ENCODE data around the gene HNRNPM.
"Not testable (repeated sequence)": the region's sequence is repeated elsewhere in the genome, so short reads cannot be mapped to it uniquely, and the experiment has no call there.

The HNRNPM gene

DNA sequence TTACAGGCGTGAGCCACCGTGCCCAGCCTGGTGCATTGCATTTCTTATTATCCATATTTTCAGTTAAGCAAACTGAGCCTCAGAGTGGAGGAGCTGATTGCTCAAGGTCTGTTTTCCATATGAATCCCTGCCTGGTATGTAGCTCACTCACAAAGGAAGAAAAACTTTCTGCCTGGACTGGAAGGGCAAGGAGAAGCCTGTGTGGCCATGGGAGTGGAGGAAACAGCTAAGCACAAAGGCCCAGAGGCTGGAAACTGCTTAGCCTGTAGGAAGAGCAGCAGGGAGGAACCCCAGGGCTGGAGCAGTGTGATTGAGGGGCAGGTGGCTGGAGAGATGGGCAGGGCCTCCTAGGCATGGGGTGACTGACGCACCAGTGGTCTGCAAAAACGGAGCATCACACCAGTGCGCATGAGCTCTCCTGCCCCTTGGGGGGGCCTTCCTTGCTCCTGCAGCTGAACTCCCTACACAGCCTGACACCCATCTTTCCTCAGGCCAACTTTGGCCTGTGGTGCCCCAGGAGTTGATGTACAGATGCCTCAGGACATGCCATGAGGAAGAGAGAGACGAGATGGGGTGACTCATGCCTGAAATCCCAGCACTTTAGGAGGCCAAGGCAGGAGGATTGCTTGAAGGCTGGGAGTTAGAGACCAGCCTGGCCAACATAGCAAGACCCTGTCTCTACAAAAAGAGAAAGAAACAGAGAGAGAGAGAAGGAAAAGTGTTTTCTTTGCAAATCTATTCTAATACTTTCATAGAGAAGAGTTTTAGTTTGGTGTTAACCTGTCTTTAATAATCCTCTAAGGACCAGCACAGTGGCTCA, 2.8 kb upstream of the HNRNPM start:
- peaks cover 22% of the 10 kb centered on the region for H3K4me1 ChIP-seq (ENCODE audit: insufficient read depth, low read length)
- no peak overlapping the region for H3K4me3 ChIP-seq (ENCODE audit: low read length)
- H3K36me3 ChIP-seq (ENCODE audit: insufficient read depth, low read length): peaks cover 6% of the 10 kb centered on the region
- no peaks in the 10 kb centered on the region for H3K27me3 ChIP-seq (ENCODE audit: insufficient read depth, low read length)
- no peaks in the 10 kb centered on the region for H3K9me3 ChIP-seq (ENCODE audit: low read length)
- no peak overlapping the region for H2AFZ ChIP-seq (ENCODE audit: low read depth, low read length)

DNA sequence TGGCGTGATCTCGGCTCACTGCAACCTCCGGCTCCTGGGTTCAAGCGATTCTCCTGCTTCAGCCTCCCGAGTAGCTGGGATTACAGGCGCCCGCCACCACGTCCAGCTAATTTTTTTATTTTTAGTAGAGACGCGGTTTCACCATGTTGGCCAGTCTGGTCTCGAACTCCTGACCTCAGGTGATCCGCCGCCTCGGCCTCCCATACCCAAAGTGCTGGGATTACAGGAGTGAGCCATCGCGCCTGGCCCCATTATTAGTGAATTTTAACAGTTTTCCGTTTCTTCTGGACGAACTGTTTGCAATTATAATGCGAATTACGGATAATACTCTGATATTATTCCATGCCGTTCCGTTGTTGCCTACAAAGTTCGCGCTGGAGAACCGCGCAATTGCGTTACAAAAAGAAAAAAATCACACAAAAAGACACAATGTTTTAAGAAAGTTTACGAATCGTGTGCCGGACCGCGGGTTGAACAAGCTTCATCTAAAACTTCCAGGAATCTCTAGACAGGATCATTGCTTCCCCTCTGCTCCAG, 567 bp upstream of the HNRNPM start:
- Histone ChIP-seq H3K4me1 (ENCODE audit: insufficient read depth, low read length) (peaks cover 33% of the 10 kb centered on the region), H2AFZ (ENCODE audit: low read depth, low read length) (peak overlapping the region; percentile 62), H3K4me3 (ENCODE audit: low read length) (peak overlapping the region; percentile 100), H3K36me3 (ENCODE audit: insufficient read depth, low read length) (peaks cover 17% of the 10 kb centered on the region)
- H3K9me3 ChIP-seq (ENCODE audit: low read length); H3K27me3 ChIP-seq (ENCODE audit: insufficient read depth, low read length): not testable (repeated sequence)

DNA sequence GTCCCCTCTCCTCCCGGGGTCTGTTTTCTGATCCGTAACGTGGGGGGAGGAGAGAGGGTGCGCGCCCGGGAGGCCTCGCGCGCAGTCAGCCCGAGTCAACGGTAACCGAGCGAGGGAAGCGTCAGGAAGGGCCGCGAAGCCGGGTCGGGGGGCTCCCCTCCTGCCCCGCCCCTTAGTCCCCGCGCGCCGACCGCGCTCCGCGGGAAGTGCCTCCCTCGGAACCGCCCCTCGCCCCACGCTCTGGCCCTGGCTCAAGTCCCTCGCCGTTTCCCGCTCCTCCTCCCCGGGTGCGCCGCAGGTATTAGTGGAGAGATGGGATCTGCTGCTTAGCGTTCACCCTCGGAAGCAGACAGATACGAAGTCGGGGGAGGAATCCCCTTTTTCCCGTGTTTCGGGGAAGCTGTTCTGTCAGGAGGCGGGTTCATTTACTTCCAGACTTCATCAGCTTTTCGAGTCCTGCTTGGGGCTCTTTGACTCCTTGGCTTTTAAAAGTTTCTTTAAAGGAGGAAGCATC, 770 bp downstream of the HNRNPM start:
- Histone ChIP-seq H3K27me3 (ENCODE audit: insufficient read depth, low read length) (no peaks in the 10 kb centered on the region), H3K9me3 (ENCODE audit: low read length) (peaks cover 6% of the 10 kb centered on the region), H3K36me3 (ENCODE audit: insufficient read depth, low read length) (peaks cover 25% of the 10 kb centered on the region), H2AFZ (ENCODE audit: low read depth, low read length) (peak overlapping the region; percentile 12), H3K4me1 (ENCODE audit: insufficient read depth, low read length) (peaks cover 35% of the 10 kb centered on the region), H3K4me3 (ENCODE audit: low read length) (peak overlapping the region; percentile 100)

DNA sequence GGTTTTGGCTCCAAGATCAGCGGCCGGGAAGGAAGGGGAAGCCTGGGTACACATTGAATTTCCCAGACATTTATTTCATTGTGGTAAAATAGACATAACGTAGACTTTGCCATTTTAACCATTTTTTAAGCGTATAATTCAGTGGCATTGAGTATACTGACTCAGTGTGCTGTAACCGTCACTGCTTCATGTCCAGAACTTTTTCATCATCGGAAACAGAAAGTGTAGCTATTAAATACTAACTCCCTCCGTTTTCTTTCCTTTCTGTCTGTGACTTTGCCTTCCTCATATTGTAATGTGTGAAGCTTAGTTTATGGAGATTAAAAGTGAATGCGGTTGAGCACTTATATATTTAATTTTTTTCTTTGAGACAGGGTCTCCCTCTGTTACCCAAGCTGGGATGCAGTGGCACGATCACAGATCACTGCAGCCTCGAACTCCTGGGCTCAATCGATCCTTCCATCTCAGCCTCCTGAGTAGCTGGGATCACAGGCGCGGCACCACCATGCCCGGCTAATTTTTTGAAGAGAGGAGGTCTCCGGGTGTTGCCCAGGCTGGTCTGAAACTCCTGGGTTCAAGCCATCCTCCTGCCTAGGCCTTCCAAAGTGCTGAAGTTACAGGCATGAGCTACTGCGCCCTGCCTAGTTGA, 1.4 kb downstream of the HNRNPM start:
- H3K9me3 ChIP-seq (ENCODE audit: low read length): peaks cover 6% of the 10 kb centered on the region
- no peaks in the 10 kb centered on the region for H3K27me3 ChIP-seq (ENCODE audit: insufficient read depth, low read length)
- H2AFZ ChIP-seq (ENCODE audit: low read depth, low read length): no peak overlapping the region
- H3K4me1 ChIP-seq (ENCODE audit: insufficient read depth, low read length): peaks cover 35% of the 10 kb centered on the region
- peak overlapping the region; percentile 100 for H3K4me3 ChIP-seq (ENCODE audit: low read length)
- H3K36me3 ChIP-seq (ENCODE audit: insufficient read depth, low read length): peaks cover 28% of the 10 kb centered on the region

DNA sequence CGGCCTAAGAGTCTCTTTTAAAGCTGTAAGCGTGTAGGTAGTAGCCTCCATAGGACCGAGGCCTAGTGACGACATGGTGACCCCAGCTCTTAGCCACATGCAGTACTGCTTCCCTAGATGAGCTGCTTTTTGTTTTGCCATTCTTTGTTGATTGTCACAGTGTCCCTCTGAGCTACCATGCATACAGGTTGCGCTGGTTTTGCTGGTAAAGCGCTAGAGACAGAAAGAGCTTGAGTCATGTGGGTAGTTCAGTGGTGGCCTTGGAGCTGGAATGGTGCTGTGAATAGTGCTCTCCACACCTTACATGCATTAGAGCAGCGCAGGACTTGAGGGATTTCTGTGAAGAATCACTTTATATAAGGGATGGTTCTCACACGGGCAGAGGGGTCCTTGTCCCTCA, 5.1 kb downstream of the HNRNPM start:
- H2AFZ ChIP-seq (ENCODE audit: low read depth, low read length): no peak overlapping the region
- H3K27me3 ChIP-seq (ENCODE audit: insufficient read depth, low read length): no peaks in the 10 kb centered on the region
- peaks cover 28% of the 10 kb centered on the region for H3K4me1 ChIP-seq (ENCODE audit: insufficient read depth, low read length)
- H3K4me3 ChIP-seq (ENCODE audit: low read length): no peak overlapping the region
- H3K9me3 ChIP-seq (ENCODE audit: low read length): peaks cover 6% of the 10 kb centered on the region
- peaks cover 52% of the 10 kb centered on the region for H3K36me3 ChIP-seq (ENCODE audit: insufficient read depth, low read length)

DNA sequence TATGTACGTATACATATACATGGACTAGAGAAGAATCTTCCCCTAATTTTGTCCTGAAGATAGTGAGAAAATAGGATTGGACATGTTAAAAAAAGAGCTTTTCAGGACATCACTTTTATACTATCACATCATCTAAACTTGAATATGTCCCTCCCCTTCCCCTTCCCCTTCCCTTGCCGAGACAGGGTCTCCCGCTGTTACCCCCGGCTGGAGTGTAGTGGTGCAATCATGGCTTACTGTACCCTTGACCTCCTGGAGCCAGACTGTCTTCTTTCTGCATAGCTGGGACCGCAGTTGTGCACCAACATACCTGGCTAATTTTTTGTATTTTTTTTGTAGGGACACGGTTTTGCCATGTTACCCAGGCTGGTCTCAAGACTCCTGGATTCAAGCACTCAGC, 6.6 kb downstream of the HNRNPM start:
- H3K36me3 ChIP-seq (ENCODE audit: insufficient read depth, low read length): peaks cover 65% of the 10 kb centered on the region
- no peaks in the 10 kb centered on the region for H3K27me3 ChIP-seq (ENCODE audit: insufficient read depth, low read length)
- peaks cover 6% of the 10 kb centered on the region for H3K9me3 ChIP-seq (ENCODE audit: low read length)
- no peak overlapping the region for H3K4me3 ChIP-seq (ENCODE audit: low read length)
- H2AFZ ChIP-seq (ENCODE audit: low read depth, low read length): no peak overlapping the region
- peaks cover 19% of the 10 kb centered on the region for H3K4me1 ChIP-seq (ENCODE audit: insufficient read depth, low read length)

DNA sequence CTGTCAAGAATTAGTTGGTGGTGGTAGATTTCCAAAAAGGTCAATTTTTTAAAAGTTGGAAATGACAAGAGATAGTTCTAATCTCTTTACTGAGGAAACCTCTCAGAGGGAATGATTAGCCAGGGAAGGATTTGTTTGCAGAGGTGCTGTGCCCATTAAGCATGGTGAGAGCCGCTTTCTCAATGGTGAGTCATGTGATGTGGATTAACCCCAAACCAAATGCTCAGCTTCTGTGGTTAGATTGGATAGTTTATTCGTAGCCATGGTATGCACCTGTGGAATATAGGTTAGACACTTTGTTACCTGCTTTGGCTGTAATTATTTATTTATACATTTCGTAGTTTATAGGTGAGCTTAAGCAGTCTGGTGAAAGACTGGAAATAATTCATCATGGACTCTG, 7.1 kb downstream of the HNRNPM start:
- no peak overlapping the region for H2AFZ ChIP-seq (ENCODE audit: low read depth, low read length)
- peaks cover 65% of the 10 kb centered on the region for H3K36me3 ChIP-seq (ENCODE audit: insufficient read depth, low read length)
- H3K4me3 ChIP-seq (ENCODE audit: low read length): no peak overlapping the region
- peaks cover 6% of the 10 kb centered on the region for H3K9me3 ChIP-seq (ENCODE audit: low read length)
- no peaks in the 10 kb centered on the region for H3K27me3 ChIP-seq (ENCODE audit: insufficient read depth, low read length)
- peaks cover 14% of the 10 kb centered on the region for H3K4me1 ChIP-seq (ENCODE audit: insufficient read depth, low read length)

DNA sequence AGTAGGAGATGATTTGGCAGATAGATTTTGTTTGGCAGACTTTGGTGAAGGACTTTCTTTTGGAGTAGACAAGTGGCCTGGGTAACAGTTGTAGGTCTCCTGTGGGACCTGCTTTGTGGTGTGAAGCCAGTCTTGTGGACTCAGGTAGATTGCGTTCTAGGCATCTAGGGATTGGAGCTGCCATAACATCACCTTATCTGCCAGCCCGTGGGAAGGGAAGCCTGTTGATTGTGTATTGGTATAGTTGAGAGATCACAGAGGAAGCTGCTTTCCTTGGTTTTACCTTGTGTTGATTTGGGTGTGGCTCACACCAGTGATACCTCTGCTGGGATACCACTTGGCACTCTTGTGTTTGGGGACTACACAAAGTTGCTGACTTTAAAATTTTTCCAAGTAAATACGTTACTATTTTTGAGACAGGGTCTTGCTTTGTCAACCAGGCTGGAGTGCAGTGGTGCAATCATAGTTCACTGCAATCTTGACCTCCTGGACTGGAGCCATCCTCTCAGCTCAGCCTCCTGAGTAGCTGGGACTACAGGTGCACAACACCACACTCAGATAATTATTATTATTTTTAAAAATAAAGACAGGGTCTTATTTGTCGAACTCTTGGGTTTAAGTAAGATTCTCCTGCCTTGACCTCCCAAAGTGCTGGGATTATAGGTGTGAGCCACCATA, 7.8 kb downstream of the HNRNPM start:
- Histone ChIP-seq H3K4me3 (ENCODE audit: low read length) (no peak overlapping the region), H3K9me3 (ENCODE audit: low read length) (peaks cover 6% of the 10 kb centered on the region), H2AFZ (ENCODE audit: low read depth, low read length) (no peak overlapping the region), H3K36me3 (ENCODE audit: insufficient read depth, low read length) (peaks cover 66% of the 10 kb centered on the region), H3K27me3 (ENCODE audit: insufficient read depth, low read length) (no peaks in the 10 kb centered on the region), H3K4me1 (ENCODE audit: insufficient read depth, low read length) (peaks cover 7% of the 10 kb centered on the region)

DNA sequence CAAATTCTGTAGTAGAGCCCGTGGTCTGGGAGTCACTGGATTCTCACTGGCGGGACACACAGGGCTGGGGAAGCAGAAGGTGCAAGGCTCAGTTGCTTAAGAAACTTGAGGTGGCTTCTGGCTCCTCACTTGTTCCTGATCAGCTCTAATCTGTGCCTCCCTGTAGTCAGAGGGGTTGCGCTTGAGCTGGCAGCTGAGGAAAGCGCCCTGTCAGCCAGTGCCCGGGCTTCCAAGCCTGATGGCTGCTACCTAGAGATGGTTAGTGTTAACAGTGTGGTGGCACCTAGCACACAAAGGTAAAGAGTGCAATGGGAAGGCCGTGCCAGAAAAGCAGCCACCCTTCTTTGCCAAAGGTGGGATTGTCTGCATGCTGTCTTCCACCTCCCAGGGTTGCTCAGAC, 8.8 kb downstream of the HNRNPM start:
- H2AFZ ChIP-seq (ENCODE audit: low read depth, low read length): no peak overlapping the region
- H3K4me3 ChIP-seq (ENCODE audit: low read length): no peak overlapping the region
- H3K9me3 ChIP-seq (ENCODE audit: low read length): peaks cover 6% of the 10 kb centered on the region
- peaks cover 71% of the 10 kb centered on the region for H3K36me3 ChIP-seq (ENCODE audit: insufficient read depth, low read length)
- H3K4me1 ChIP-seq (ENCODE audit: insufficient read depth, low read length): peaks cover 2% of the 10 kb centered on the region
- no peaks in the 10 kb centered on the region for H3K27me3 ChIP-seq (ENCODE audit: insufficient read depth, low read length)

DNA sequence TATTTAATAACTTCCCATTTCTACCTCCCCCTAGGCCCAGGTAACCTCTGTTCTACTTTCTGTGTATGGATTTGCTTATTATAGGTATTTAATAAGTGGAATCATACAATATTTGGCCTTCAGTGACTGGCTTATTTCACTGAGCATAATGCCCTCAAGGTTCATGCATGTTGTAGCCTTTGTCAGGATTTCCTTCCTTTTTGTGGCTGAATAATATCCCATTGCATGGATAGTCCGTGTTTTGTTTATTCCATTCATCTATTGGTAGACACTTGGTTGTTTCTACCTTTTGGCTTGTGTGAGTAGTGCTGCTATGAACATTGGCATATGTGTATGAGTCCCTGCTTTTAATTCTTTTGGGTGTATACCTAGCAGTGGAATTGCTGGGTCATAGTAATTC, 9.4 kb downstream of the HNRNPM start:
- Histone ChIP-seq H3K27me3 (ENCODE audit: insufficient read depth, low read length) (no peaks in the 10 kb centered on the region), H3K4me1 (ENCODE audit: insufficient read depth, low read length) (peaks cover 3% of the 10 kb centered on the region), H3K36me3 (ENCODE audit: insufficient read depth, low read length) (peaks cover 77% of the 10 kb centered on the region), H3K4me3 (ENCODE audit: low read length) (no peak overlapping the region), H3K9me3 (ENCODE audit: low read length) (peaks cover 6% of the 10 kb centered on the region), H2AFZ (ENCODE audit: low read depth, low read length) (no peak overlapping the region)

DNA sequence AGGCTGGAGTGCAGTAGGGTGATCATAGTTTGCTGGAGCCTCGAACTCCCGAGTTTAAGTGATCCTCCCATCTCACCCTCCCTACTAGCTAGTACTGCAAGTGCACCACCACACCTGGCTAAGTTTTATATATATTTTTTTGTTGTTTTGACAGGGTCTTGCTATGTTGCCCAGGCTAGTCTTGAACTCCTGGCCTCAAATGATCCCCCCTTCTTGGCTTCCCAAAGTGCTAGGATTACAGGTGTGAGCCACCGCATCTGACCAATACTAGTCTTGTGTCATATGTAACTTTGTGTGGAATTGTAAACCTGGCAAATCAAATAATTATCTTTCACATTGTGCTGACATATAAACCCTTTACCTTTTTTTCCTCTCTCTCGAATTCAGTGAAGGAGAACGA, 10.2 kb downstream of the HNRNPM start:
- peaks cover 81% of the 10 kb centered on the region for H3K36me3 ChIP-seq (ENCODE audit: insufficient read depth, low read length)
- peaks cover 4% of the 10 kb centered on the region for H3K4me1 ChIP-seq (ENCODE audit: insufficient read depth, low read length)
- H3K9me3 ChIP-seq (ENCODE audit: low read length): peaks cover 3% of the 10 kb centered on the region
- no peak overlapping the region for H3K4me3 ChIP-seq (ENCODE audit: low read length)
- H2AFZ ChIP-seq (ENCODE audit: low read depth, low read length): no peak overlapping the region
- no peaks in the 10 kb centered on the region for H3K27me3 ChIP-seq (ENCODE audit: insufficient read depth, low read length)

DNA sequence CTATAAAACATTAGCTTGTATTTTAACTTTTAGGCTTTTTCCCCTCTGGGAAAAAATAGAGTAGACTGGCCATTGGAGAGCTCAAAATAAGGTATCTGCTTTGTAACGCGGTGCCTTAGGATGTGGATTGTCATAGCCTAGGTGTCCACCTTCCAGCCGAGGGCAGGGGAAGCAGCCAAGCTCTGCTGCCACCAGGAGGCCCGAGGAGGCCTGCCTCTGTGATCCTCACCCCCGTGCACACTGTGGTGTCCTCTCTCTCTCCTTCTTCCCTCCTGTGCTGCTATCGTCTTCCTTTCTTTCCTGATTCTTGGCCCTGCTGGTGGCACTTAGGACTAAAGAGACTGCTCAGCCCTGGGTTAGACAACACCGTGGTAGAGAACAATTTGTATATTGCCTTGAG, 11.3 kb downstream of the HNRNPM start:
- H3K4me3 ChIP-seq (ENCODE audit: low read length): no peak overlapping the region
- H3K9me3 ChIP-seq (ENCODE audit: low read length): no peaks in the 10 kb centered on the region
- peaks cover 6% of the 10 kb centered on the region for H3K4me1 ChIP-seq (ENCODE audit: insufficient read depth, low read length)
- no peak overlapping the region for H2AFZ ChIP-seq (ENCODE audit: low read depth, low read length)
- H3K36me3 ChIP-seq (ENCODE audit: insufficient read depth, low read length): peaks cover 77% of the 10 kb centered on the region
- H3K27me3 ChIP-seq (ENCODE audit: insufficient read depth, low read length): no peaks in the 10 kb centered on the region

DNA sequence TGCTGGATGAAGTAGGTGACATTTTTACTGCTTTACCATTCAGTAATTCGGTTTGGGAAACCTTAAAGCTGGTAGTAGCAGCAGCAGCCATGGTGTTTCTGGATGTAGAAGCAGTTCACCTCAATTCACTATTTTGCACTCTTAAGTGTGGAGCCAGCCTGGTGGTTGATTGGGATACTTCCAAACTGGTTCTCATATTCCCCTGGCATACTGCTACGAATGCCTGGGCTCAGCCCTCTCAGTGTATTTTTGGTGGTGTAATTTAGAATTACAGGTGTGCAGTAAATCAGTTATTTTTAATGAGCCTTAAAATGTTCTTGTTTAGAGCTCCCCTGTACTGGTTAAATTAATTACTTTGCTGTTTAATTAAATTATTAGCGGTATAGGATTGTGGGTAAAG, 12.4 kb downstream of the HNRNPM start:
- Histone ChIP-seq H3K9me3 (ENCODE audit: low read length) (no peaks in the 10 kb centered on the region), H3K4me3 (ENCODE audit: low read length) (no peak overlapping the region), H3K36me3 (ENCODE audit: insufficient read depth, low read length) (peaks cover 71% of the 10 kb centered on the region), H2AFZ (ENCODE audit: low read depth, low read length) (no peak overlapping the region), H3K27me3 (ENCODE audit: insufficient read depth, low read length) (no peaks in the 10 kb centered on the region), H3K4me1 (ENCODE audit: insufficient read depth, low read length) (peaks cover 16% of the 10 kb centered on the region)
